HG02981 (cell line): ENCODE measurements around the gene SNX15.

Experiments
- ATAC-seq: cut with Tn5 transposase; IDR thresholded peaks from one replicate; pipeline ENCODE4 v1.9.1; 2021; ENCODE audit warnings: mild to moderate bottlenecking, moderate library complexity; ENCODE audit not compliant: unreplicated experiment

SNX15 gene

DNA sequence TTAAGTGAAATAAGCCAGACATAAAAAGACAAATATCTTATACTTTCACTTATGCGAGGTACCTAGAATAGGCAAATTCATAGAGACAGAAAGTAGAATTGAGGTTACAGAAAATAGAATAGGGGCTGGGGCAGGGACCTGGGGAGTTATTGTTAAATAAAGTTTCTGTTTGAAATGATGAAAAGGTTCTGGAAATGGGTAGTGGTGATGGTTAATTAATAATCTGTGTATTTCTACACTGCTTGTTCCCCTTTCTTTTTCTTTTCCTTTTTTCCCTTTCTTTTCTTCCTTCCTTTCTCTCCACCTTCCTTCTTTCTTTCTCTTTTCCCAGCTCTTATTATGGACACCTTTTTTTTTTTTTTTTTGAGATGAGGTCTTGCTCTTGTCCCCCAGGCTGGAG is 28.3 kb downstream of the SNX15 start:
- ATAC-seq, result peak; percentile 53

DNA sequence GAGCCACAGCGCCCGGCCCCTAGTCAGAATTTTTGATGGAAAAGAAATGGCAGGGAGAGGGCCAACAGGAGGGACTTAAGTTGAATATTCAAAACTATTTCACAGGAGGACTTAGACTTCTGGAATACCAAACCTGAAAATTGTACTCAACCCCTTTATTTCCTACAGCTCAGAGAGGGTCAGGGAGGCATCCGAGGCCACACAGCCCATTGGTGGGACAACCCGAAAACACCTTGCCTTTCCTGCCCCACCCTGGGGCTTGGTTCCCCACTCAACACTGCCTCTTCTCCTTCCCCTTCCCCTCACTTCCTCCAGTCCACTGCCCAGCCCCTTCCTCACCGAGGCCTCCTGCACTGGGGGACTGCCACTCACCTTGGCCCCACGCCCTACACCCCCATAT is 29.8 kb downstream of the SNX15 start:
- no peak for ATAC-seq

DNA sequence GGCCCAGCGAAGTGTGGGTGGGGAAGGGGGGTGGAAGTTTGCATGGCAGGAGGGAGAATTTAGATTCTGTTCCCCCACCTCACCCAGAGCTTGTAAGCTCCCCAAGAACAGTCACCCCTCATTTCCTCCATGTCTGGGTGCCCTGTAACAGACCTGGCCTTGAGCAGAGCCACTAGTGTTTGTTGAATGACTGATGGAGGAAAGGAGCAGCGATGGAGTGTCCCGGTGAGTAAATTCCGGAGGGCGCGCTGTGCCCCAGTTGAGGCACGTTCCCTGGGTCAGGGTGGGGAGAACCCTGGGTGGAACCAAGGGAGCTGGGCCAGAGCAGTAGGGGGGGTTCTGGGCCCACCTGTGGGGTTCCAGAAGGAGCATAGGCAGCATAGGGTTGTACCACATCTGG is 30.3 kb downstream of the SNX15 start:
- no peak for ATAC-seq

DNA sequence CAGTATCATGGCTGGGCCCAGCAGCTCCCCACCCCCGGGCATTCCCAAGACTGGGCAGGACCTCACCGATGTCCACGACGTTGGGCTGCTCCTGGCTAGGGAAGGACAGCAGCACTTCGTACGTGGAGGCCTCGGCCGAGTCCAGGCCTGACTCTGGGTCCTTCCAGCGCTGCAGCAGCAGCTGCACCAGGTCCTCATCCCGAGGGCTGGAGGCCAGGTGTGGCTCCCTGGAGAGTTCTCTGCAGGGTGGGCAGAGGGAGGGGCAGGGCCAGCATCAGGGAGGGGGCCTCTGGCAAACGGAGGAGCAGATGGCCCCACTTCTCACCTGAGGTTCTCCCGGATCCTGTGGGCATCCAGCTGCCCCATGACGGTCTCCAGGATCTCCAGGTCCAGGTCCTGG is 30.8 kb downstream of the SNX15 start:
- ATAC-seq, result no peak

DNA sequence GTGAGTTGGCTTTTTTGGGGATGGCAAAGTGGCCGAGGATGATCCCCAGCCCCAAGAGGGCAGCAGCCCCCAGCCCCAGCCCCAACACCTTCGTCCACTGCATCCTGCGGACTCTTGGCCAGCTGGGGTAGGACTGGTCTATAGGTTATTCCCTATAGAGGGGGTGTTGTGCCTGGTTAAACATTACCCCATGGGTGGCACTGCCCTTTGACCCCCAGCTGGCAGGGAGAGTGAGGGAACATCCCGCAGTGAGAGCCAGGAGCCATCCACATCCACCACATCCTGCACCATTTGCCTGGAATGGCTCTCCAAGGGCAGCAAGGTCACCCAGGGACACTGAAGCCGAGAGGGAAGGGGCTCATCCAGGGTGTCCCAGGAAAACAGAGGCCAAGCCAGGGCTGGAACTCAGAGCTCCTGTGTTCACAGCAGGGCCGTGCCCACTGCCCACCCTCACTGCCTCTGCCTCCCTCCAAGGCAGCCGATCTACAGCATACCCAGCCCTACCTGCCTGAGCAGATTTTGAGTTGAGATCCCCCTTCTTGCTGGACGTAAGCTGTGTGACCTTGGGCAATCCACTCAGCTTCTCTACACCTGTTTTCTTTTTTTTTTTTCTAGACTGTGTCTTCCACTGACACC is 31.3 kb downstream of the SNX15 start, which contains the start of gene NAALADL1:
TSS of gene NAALADL1 (minus strand) at position 135 of the 636 bp plus-strand sequence. CDS start at position 103, 32 bp downstream.
- ATAC-seq, result no peak

DNA sequence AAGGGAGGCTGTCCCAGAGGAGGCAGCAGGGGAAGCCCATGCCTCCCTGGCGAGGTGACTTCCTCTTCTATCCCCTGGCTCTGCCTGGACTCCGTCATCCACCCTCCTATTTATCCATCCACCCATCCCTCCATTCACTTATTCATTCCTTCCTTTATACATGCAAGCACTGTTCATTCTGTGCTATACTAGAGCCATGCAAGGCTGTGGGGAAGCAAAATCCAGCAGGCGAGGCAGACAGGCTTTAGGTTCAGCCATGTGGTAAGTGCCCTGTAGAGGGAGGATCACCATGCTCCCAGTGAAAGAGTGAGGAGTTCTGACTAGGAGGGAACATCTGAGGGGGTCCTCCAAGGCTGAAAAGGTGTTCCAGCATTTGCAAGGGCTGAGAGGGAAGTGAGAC is 32.3 kb downstream of the SNX15 start:
- no peak for ATAC-seq

DNA sequence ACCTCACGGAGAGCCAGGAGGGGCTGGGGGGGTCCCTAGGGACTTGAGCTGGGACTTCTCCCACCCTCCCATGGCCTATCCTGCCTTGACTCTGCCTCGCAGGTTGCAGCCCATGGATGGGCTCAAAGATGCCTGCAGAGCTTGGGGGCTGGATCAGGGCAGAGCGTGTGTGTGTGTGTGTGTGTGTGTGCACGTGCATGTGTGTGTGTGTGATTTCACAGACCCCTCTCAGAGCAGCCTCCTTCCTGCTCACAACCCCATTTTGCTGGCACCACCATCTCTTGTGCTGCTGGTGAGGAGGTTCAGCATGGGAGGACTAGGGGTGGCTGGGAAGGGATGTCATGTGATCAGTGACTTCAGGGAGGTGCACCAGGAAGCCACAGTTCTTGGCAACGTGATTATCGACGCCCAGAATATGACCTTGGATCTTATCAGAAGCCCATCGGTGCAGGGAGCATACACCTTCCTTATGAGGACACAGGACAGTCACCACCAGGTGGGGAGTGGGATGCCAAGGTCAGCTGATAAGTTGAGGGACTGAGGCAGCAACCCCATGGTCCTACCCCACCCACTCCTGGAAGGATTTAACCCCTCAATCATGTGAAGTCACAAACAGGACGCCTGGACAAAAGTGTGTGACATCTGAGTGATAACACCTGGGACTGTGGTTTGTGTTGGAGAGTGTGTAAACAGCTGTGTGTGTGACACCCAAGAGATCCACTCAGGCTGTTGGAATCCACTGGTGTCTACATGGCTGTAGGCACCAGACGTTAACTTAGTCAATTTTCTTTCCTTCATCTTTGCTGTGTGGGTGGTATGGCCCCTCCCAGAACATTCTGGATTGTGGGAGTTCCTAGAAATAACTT is 33.0 kb downstream of the SNX15 start:
- no peak for ATAC-seq

DNA sequence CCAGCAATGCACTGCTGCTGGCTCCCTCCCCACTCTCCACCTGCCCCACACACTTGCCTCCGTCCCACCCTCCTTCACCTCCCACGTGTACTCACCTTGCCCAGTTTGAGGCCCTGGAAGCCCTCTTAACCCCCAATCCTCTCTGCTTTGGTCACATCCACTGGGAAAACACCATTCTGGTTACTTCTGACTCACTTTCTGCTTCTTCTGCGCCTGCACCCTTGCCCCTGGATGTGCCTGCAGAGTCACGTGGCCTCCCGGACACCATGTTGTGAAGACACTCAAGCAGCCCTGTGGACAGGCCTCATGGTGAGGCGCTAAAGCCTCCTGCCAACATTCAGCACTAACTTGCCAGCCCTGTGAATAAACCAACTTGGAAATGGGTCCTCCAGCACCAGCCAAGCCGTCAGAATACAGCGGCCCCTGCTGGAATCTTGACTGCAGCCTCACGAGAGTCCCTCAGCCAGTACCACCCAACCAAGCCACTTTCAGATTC is 33.7 kb downstream of the SNX15 start:
- no peak for ATAC-seq

DNA sequence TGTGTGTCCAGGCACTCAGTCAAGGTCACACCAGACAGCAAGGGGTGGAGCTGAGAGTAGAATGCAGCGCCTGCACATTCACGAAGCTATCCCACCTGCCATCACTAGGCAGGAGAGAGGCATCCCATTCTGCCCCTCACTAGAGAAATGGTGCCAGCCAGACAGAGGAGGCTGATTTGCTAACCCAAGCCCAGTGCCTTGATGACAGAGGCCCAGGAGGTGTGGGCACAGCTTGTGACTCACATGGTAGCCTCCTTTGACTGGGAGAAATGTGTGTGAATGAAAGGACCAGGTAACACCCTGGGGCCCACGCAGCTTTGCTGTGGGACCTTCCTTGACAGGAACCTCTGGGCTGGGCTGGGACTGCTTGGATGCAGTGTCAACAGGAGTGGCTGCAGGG is 36.3 kb downstream of the SNX15 start:
- no peak for ATAC-seq

DNA sequence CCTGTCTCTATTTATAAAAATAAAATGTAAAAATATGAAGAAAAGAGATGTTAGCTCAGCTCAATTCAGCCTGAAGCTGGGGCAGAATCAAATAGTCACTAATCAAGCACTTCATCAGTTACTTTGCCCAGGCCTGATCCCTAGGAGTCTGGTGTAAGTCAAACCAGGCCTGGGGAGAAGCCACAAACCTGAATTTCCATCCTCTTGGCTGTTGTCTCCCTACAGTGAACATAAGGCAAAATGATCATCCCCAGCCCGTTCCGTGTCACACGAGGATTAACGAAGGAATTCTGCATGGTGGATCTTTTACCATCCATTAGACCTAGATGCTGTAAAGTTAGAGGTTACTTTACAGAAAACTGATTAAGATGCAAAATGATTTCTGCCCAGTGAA is 37.6 kb downstream of the SNX15 start:
- ATAC-seq, result no peak

DNA sequence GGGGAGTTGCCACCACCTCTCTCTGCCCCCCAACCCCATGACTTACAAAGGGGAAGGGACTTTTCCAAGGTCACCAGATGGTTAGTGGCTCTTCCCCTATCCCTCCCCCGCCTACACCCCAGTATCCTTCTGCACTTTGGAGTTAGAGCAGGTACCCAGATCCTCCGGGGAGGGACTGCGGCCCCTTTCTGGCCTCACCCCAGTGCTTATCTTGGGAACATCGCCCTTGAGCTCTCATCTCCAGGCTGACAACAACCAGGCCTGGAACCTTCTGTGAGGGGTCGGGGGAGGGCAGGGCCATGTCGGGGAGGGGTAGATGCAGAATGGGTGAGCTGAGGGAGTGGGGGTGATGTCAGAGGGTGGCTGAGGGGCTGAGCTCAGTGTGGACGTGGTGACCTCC is 38.6 kb downstream of the SNX15 start:
- ATAC-seq, result no peak

DNA sequence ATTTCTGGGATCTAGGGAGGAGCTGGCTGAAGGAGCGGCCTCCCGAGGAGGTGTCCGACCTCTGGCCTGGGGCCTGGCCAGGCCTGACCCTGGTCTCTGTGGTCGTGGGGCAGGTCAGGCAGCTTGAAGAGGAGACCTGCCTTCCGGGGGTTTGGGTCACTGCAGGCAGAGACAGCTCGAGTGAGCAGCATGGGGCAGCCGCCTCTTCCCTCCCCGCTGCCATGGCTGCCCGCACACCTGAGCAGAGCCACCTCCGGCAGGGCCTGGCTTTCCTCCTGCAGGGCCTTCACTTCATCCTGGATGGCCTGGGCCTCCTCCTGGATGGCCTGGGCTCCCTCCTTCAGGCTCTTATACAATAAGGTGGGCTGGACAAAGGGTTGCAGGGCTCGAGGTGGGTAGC is 39.1 kb downstream of the SNX15 start:
- no peak for ATAC-seq

DNA sequence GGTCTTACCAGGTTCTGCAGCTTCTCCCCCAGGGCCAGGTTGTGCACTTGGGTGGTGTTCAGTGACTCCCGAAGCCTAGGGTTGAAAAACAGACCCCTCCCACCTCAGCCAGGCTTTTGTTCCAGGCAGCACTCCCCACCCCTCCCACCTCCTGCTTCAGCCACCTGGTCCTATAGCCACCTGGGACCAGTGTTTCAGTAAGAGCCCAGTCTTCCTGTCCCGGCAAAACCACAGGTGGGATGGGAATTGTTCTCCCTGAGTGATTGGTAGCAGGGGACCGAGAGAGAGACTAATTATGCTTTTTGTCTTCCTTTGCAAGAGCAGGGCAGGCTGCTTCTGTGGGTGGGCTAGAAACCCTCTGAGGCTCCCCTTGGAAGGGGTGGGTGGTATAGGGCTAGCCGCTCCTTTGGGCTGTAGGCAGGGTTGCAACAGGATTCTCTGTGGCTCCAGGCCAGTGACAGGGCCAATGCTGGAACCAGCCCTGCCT is 39.6 kb downstream of the SNX15 start:
- no peak for ATAC-seq

DNA sequence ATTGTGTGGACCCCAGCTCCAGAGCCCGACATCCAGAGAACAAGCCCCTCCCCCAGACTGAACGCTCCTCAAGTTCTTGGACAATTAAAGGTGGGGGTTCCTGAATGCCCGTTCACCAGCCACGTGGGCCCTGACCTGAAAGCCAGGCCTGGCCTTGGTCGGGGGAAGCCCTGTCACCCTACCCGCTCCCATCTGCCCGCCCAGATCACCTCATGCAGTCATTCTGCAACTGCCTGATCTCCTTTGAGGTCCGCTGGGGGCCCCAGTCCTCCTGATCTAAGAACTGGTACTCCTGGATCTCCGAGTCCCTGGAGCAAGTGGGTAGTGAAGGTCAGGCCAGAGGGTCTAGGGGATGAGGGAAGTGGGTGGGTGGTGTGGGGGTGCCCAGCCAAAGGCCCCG is 40.2 kb downstream of the SNX15 start:
- no peak for ATAC-seq

DNA sequence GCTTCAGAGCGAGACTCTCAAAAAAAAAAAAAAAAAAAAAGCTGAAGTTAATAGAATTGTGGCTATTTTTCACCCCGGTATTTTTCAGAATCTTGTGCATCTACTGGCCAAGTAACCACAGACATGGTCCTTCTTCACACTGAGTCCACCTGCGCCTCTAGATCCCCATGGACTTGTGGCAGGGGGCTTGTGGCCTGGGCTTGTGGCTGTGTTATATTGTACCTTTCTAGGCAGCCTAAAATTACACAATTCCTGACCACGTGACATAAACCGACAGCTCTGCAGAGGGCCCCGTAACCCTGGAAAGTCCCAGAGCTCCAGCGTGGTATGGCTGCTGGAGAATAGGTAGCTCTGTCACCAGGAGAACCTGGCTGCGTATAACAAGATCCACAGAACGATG is 42.0 kb downstream of the SNX15 start:
- no peak for ATAC-seq

DNA sequence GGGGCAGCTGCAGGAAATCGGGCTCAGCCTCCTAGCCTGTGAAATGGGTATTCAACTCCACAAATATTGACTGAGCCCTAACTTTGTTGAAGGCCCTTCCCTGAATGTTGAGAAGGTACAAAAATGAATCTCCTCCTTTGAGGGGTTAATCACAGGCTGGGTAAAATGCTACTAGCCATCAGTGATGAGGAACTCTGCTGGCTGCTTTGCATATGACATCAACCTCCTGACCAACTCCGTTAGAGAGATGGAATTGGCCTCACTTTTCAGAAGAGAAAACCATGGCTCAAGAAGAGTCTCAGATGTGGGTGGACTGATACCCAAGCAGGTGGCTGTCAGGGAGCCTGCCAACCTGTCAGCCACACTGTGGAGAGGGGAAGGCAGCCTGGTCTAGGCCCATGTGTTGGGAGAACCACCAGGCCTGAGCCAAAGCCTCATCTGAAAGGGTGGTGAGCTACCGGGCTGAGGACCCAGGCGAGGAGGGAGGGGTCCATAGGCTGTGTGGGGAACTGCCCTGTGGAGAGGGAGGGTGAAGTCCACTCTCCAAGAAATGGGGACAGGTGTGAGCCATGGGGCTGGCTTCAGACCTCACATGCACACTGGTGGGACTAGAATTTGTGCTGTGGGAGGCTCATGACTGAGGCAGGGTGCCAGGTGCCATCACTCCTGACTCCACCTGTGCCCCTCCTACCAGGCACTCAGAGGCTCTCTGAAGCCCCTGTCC is 44.8 kb downstream of the SNX15 start:
- no peak for ATAC-seq

DNA sequence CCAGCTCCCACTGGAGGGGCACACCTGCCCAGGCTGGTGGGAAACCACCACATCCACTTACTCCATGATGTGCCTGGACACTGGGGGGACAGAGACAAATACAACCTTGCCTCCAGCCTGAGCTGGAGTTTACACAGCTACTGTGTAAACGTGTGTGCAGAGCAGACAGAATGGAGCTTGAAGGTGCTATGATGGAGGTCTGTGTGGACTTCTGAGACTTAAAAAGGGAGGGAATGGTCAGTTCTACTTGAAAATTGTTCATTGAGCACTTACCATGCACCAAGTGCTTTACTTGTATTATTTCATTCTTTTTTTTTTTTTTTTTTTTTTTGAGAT is 45.4 kb downstream of the SNX15 start:
- no peak for ATAC-seq

DNA sequence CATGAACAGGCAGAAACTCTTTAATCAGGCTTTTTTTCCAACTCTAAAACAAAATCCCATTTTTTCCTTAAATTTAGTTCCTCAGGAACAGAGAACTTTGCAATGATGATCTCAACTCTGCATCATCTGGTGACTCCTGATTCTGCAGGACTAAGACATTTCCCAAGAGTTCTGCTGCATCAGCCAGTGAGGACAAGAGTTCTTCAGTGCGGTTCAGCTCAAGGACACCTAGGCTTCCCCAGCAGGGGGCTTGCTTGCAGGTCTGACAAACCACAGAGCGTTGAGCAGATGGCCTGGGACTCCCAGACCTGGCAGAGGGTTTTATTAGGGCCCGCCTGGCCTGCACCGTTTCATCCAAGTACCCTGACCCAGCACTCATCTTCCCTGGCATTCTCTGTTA is 50.2 kb downstream of the SNX15 start:
- no peak for ATAC-seq

DNA sequence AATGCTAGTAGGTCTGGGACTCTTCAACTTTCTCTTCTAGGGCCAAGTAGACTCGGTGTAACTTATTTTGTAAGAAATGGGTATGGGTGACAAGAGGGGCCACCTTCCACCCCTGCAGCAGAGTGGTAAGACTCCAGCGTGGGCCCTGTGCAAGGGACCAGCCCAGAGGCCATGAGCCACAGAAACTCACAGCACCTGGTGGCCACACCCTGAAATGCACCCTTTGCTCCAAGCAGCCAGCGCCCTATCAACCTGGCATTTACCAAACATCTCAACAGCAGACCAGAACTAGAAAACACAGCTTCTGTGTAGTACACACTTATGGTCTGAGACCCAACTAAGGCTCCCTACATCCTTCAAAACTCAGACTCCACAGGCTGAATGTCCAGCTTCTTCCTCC is 50.9 kb downstream of the SNX15 start:
- no peak for ATAC-seq

DNA sequence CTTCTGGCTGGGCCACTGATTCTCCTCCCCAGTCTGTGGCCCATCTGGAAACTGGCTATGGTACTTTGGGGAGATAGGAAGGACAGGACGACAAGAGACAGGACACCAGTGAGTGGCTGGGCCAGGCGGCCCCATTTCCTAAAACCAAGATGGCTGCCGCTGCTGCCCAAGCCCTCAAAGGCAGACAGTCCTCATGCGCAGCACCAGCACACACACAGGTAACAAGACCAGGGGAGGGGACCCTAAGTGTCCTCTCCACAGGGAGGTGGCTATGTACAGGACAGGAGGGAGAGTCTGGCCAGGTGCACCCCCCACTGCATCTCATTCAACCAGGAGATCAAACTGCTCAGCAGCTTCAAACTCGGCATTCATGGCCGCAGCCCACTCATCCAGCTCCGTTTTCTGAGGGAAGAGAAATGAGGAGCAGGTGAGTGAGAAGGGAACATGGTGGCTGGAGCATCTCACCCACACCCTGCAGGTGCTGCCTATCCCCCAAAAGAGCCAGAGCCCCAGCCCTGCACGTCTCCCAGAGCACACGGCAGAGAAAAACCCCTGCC is 51.6 kb downstream of the SNX15 start:
- ATAC-seq, result no peak

DNA sequence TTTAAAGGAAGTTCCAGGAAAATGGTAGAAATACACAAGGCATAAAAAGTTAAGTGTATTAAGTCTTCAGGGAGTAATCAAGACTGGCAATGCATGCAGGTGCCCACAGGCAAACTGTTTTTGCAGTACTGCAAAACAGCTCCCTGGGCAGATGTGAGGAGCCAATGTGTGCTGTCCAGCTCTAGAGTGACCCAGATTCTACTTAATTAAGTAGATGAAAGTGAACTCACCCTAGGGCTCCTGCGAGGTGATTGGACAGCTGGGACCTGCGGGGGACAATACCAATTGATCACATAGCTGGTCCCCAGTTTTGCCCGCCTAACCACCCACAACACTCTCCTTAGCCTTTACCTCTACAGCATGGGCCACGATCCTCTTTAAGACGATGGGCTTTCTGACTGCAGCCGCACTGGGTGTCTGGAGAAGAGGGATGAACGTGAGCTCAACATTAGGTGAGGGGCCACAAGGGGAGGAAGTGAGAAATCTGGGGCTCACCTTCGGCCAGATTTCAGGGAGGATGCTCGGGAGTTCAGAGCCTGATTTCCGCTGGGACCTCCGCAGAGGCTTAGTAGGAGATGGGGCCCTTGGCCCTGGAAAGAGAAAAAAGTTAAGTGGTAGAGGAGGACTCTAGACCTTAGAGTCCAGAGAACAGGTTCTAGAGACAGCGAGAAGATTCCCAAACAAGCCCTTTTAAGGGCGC is 56.0 kb downstream of the SNX15 start:
- ATAC-seq, result no peak
